PC-9 (cell line): ENCODE data around the gene KCNMB2.

Experiments used
- CTCF ChIP-seq: fragments of 200-600 bp; sonication (generic); conservative IDR thresholded peaks from 2 replicates; pipeline ENCODE4 v1.6.1; 2017; ENCODE audit warnings: mixed run types, antibody characterized with exemption, mild to moderate bottlenecking, moderate library complexity
- EZH2 ChIP-seq: fragments of 200-600 bp; sonication (generic); IDR thresholded peaks from 2 replicates; pipeline ENCODE4 v1.8.0; 2017; ENCODE audit warnings: antibody characterized with exemption, low read depth

- TF ChIP-seq CTCF (no peak), EZH2 (no peak)
These were observed 13.8 kb upstream of the KCNMB2 start for GRCh38 chr3:178522200-178523052.
